ENCODE measurements around the gene SRL. TPM values are rescaled to one million over a fixed set of nuclear protein-coding genes. Genes with fewer than 3 reads are reported as not detected.

Gene SRL
- total and polyA plus RNA-seq, 7 donors: 0.33 to 1.2 (median 0.60) TPM

DNA sequence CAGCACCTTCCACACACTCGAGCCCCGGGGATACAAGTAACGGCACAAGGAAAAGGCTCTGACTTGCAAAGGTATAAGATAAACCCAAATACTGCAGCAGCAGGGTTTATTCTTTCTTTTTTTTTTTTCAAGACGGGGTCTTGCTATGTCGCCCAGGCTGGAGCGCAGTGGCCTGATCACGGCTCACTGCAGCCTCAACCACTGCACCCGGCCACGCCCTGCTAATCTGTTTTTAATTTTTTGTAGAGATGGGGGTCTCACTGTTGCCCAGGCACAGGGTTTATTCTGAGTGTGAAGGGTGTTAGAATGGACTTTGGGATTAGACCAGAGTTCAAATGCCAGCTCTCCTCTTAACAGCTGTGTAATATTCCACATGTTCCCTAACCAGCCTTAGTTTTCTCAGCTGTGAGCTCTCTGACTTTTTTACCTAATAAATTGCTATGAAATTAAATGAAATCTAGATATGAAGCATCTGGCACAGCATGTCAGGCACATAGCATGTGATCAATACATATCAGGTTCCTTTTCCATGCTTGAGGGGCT lies 63.3 kb downstream of the SRL start:
- Histone ChIP-seq H3K27me3 (no peaks in the 10 kb centered on the region), H3K4me3 (no peak overlapping the region), H3K27ac (no peak overlapping the region), H3K4me1 (no peaks in the 10 kb centered on the region), H3K9me3 (no peaks in the 10 kb centered on the region), H3K36me3 (no peaks in the 10 kb centered on the region)
- TF ChIP-seq, protein P1, sequence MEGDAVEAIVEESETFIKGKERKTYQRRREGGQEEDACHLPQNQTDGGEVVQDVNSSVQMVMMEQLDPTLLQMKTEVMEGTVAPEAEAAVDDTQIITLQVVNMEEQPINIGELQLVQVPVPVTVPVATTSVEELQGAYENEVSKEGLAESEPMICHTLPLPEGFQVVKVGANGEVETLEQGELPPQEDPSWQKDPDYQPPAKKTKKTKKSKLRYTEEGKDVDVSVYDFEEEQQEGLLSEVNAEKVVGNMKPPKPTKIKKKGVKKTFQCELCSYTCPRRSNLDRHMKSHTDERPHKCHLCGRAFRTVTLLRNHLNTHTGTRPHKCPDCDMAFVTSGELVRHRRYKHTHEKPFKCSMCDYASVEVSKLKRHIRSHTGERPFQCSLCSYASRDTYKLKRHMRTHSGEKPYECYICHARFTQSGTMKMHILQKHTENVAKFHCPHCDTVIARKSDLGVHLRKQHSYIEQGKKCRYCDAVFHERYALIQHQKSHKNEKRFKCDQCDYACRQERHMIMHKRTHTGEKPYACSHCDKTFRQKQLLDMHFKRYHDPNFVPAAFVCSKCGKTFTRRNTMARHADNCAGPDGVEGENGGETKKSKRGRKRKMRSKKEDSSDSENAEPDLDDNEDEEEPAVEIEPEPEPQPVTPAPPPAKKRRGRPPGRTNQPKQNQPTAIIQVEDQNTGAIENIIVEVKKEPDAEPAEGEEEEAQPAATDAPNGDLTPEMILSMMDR (IDR thresholded peaks at IDR 0.05): no peak
- TF ChIP-seq EP300 (IDR thresholded peaks at IDR 0.05) (no peak), POLR2A (IDR thresholded peaks at IDR 0.05) (no peak), POLR2AphosphoS5 (IDR thresholded peaks at IDR 0.05) (no peak)
- intact Hi-C loops (cut with DNase I): no loop called here
- 86 to 98% methylated on average over 9 of the region's 9 CpGs for WGBS, 2 donors
- no peak for DNase-seq

DNA sequence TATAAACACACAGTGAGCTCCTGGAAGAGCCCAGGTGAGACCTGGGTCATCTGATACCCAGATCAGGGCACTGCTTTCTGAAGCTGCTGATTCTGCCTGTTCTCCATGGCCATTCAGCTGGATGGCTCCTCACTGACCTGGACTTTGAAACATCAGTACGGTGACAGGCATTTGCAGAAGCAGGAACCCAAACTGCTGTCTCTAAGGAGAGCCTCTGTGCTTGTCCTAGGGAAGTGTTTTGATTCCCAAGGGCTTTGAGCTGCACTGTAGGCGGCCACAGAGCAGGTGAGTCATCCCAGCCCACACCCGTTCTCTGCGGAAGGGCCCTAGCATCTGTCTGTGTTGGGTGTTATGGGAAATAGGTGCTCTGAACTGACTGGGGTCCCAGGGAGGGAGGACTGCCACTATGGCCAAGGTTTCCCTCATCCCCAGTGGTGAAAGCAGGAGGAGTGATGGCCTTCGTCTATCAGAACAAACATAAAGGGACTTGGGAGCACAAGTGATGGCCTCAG lies 64.9 kb downstream of the SRL start:
- no peak for DNase-seq
- H3K9me3 ChIP-seq: no peaks in the 10 kb centered on the region
- no peaks in the 10 kb centered on the region for H3K4me1 ChIP-seq
- no peaks in the 10 kb centered on the region for H3K27me3 ChIP-seq
- TF ChIP-seq, protein P1 (IDR thresholded peaks at IDR 0.05): no peak
- TF ChIP-seq POLR2AphosphoS5 (IDR thresholded peaks at IDR 0.05): no peak
- no peak for TF ChIP-seq EP300 (IDR thresholded peaks at IDR 0.05)
- no peak for TF ChIP-seq POLR2A (IDR thresholded peaks at IDR 0.05)
- 19 to 53% methylated on average over 5 of the region's 5 CpGs for WGBS, 2 donors
- no peak overlapping the region for H3K4me3 ChIP-seq
- intact Hi-C loops (cut with DNase I): no loop called here
- no peaks in the 10 kb centered on the region for H3K36me3 ChIP-seq
- H3K27ac ChIP-seq: no peak overlapping the region

- Histone ChIP-seq H3K36me3 (no peaks in the 10 kb centered on the region), H3K4me3 (no peak overlapping the region), H3K27ac (no peak overlapping the region), H3K4me1 (no peaks in the 10 kb centered on the region), H3K9me3 (no peaks in the 10 kb centered on the region), H3K27me3 (no peaks in the 10 kb centered on the region)
- TF ChIP-seq POLR2AphosphoS5 (IDR thresholded peaks at IDR 0.05) (no peak), EP300 (IDR thresholded peaks at IDR 0.05) (no peak), POLR2A (IDR thresholded peaks at IDR 0.05) (no peak)
- TF ChIP-seq, protein P1 (IDR thresholded peaks at IDR 0.05): no peak
- intact Hi-C loops (cut with DNase I): no loop called here
- 87 to 95% methylated on average over 2 of the region's 2 CpGs for WGBS, 2 donors
- DNase-seq: no peak
Measured at GRCh38 chr16:4175849-4176248, 66.0 kb downstream of the SRL start.

GRCh38 chr16:4172070-4172469 lies 69.8 kb downstream of the SRL start:
- Histone ChIP-seq H3K36me3 (no peaks in the 10 kb centered on the region), H3K27me3 (no peaks in the 10 kb centered on the region), H3K9me3 (no peaks in the 10 kb centered on the region), H3K4me1 (no peaks in the 10 kb centered on the region), H3K27ac (no peak overlapping the region), H3K4me3 (no peak overlapping the region)
- intact Hi-C loops (cut with DNase I): no loop called here
- no peak for DNase-seq
- 72% methylated on average over 3 of the region's 3 CpGs for WGBS, 2 donors
- TF ChIP-seq EP300 (IDR thresholded peaks at IDR 0.05): no peak
- TF ChIP-seq, protein P1 (IDR thresholded peaks at IDR 0.05): no peak
- TF ChIP-seq POLR2AphosphoS5 (IDR thresholded peaks at IDR 0.05): no peak
- no peak for TF ChIP-seq POLR2A (IDR thresholded peaks at IDR 0.05)

DNA sequence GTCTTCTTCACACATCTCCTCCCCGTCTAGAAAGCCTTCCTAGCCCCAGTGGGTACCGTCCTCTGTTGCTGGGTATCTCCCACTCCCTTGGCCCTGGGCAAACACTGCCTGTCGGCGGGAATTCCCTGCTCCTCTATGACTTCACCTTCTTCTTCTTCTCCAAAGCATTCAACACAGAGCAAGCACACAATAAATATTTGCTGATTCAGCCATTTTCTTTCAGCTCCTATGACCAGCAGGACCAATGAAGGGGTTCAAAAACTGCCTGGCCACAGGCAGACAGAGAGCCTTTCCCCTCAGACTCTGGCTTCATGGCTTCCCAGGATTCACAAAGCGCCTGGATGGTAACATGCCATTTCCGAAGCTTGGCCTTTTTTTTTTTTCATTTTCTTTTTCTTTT lies 72.5 kb downstream of the SRL start:
- no peak overlapping the region for H3K27ac ChIP-seq
- H3K36me3 ChIP-seq: no peaks in the 10 kb centered on the region
- no peaks in the 10 kb centered on the region for H3K9me3 ChIP-seq
- TF ChIP-seq POLR2A (IDR thresholded peaks at IDR 0.05) (no peak), EP300 (IDR thresholded peaks at IDR 0.05) (no peak), POLR2AphosphoS5 (IDR thresholded peaks at IDR 0.05) (no peak)
- TF ChIP-seq, protein P1 (IDR thresholded peaks at IDR 0.05): no peak
- no peaks in the 10 kb centered on the region for H3K4me1 ChIP-seq
- no peaks in the 10 kb centered on the region for H3K27me3 ChIP-seq
- DNase-seq: no peak
- intact Hi-C loops (cut with DNase I): no loop called here
- WGBS, 2 donors: 92 to 94% methylated on average over 6 of the region's 6 CpGs
- no peak overlapping the region for H3K4me3 ChIP-seq

All from sigmoid colon (tissue), 7 donors.